PC-9 (cell line): Measurements from ENCODE around the gene CPED1.

Experiments used
- EZH2 ChIP-seq: fragments of 200-600 bp; sonication (generic); IDR thresholded peaks from 2 replicates; pipeline ENCODE4 v1.8.0; 2017; ENCODE audit warnings: antibody characterized with exemption, low read depth
- TF ChIP-seq, protein P1 (sequence below): fragments of 200-600 bp; sonication (generic); conservative IDR thresholded peaks from 2 replicates; pipeline ENCODE4 v1.6.1; 2017; ENCODE audit warnings: mixed run types, antibody characterized with exemption, mild to moderate bottlenecking, moderate library complexity

- TF ChIP-seq, protein P1, sequence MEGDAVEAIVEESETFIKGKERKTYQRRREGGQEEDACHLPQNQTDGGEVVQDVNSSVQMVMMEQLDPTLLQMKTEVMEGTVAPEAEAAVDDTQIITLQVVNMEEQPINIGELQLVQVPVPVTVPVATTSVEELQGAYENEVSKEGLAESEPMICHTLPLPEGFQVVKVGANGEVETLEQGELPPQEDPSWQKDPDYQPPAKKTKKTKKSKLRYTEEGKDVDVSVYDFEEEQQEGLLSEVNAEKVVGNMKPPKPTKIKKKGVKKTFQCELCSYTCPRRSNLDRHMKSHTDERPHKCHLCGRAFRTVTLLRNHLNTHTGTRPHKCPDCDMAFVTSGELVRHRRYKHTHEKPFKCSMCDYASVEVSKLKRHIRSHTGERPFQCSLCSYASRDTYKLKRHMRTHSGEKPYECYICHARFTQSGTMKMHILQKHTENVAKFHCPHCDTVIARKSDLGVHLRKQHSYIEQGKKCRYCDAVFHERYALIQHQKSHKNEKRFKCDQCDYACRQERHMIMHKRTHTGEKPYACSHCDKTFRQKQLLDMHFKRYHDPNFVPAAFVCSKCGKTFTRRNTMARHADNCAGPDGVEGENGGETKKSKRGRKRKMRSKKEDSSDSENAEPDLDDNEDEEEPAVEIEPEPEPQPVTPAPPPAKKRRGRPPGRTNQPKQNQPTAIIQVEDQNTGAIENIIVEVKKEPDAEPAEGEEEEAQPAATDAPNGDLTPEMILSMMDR = no peak
- no peak for TF ChIP-seq EZH2
These were observed 150.9 kb downstream of the CPED1 start for GRCh38 chr7:121139427-121139826.
